Measurements from ENCODE around the gene TTC39C.

DNA sequence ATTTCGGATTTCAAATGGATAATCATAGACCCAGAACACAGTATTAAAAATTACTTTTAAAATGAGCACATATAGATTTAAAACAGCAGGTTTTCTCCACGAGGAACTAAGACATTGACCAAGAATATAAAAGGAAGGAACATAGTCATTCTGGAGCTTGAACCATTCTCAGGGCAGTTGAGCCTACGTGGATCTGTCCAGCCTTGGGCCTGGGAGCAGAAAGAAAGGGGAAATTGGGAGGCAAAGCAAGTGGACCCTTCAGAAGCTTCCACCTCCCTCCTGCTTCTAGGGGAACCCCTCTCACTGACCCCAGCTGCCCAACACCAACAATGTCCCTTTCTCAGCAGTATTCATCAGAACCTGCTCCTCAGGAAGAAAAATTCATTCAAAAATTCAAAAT lies 31.4 kb upstream of the TTC39C start:
- no peak for TF ChIP-seq POLR2AphosphoS5 (IDR thresholded peaks at IDR 0.05; ENCODE audit: low read depth, low read length)
- TF ChIP-seq POLR2A (IDR thresholded peaks at IDR 0.05; ENCODE audit: low read depth, low read length): no peak

All from GM12892 (cell line).